Stimulated activated CD8-positive, alpha-beta memory T cell treated with anti-CD3 and anti-CD28 coated beads, Interleukin-12 subunit alpha, Interleukin-12 subunit beta, amount 100 ng/mL, for 24 hours (primary cell): ENCODE data around the gene SNX10.

Experiments
- DNase-seq: peaks from one replicate; pipeline ENCODE4 v3.0.0-alpha.2; 2020; ENCODE audit errors: extremely low read depth

Gene SNX10

DNA sequence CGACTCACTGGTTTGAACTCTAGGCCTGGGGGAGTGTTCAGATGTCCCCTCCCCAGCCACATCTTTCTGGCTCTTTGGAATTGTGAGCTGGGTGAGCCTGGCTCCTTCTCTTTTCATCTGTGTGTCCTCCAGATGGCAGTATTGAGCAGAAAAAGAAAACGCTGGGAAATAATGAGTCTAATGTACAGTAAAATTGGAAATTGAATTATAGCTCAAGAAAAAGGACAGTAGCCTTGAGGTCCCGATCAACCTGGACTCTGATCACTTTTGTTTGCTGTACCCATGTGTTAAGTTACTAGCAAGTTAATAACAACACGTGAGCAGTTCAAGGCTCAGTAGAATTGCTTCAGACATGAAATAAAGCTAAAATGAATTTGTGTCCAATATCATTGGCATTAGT lies 77.9 kb downstream of the SNX10 start:
- no peak for DNase-seq

- no peak for DNase-seq
These were observed 78.3 kb downstream of the SNX10 start for GRCh38 chr7:26370011-26370410.

DNA sequence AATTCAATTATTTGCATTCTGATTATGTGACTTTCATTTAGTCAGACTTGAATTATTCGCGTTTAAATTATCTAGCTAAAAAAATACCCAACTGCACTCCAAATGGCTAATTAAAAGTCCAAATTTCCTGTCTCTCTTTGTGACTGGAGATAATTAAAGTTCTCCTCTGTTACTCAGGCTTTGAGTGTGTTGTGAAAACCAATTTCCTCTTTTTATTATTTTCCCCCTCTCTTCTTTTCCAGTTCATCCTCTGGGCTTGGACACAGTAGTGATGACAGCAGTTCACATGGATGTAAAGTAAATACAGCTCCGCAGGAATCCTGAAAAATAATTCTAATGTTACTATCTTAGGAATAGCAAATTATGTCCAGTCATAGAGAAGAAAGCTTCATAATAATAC lies 80.6 kb downstream of the SNX10 start:
- DNase-seq = no peak

DNA sequence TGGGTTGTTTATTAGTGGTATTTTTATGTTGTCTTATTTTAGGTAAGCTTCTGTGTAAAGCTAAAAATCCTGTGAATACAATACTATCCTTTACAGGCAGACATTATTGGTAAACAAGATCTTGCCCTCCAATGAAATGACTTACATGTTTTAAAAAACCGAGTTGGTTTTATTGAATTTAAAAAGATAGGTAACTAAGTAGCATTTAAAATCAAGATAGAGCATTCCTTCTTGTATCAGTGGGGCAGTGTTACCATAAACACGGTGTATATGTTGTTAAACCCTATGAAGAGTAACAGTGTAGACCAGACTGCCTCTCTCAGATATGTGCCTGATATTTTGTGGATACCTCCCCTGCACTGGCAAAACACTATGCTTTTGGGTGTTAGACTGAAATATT lies 81.0 kb downstream of the SNX10 start:
- DNase-seq = no peak

DNA sequence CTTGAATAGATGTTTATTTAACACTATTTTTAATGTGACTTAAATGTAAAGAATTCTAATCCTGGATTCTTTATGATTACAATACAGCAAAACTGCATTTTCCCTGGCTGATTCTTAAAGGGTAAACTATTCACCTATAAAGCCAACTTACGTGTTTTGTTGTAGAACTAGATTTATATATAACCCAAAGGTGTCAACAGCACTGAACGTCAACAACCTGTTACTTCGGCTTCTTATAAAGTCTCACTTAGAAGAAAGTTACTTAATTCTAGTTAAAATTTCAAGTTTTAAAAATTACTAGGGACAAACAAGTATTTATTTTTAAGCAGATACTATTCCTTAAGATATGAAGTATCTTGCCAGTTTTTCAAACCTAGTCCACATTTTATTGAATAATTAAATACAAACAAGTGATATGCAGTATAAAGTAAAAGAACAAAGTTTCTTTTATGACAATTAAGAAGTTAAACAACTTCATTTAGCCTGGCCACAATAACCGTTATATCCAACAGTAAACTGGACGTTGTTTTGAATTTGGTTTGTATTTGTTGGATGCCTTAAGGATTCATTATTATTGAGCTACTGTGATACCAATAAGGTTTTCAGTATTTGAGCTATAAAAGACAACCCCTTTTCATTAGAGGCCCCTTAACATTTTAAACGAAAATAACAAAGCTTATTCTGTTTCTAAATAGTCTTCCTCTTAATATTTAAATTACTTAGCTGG lies 83.1 kb downstream of the SNX10 start:
- DNase-seq = no peak

DNA sequence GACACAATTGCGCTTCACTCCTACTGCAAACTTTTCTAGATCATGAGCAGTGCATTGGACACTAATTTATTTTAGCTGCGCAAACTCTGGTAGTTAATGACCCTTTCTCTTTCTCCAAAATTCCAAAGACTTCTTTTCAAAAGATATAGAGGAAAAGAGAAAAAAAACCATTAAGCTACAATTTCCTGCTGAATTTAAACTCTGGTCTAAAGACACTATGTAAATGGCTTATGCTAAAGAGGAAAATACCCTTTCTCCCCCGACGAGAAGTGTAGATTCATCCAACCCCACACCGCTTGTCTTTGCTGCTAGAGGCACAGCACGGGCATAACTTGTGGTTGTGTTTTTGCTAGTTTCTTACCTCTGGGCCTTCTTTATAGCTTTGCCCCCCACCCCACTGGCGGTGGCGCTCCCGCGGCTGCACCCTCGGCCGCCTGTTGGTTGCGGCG lies 84.1 kb downstream of the SNX10 start:
- DNase-seq = no peak

- no peak for DNase-seq
These were observed 84.7 kb downstream of the SNX10 start for GRCh38 chr7:26376175-26376917.

- no peak for DNase-seq
These were observed 86.4 kb downstream of the SNX10 start for GRCh38 chr7:26378016-26378415.

- DNase-seq = no peak
These were observed 88.0 kb downstream of the SNX10 start for GRCh38 chr7:26379711-26380110.

DNA sequence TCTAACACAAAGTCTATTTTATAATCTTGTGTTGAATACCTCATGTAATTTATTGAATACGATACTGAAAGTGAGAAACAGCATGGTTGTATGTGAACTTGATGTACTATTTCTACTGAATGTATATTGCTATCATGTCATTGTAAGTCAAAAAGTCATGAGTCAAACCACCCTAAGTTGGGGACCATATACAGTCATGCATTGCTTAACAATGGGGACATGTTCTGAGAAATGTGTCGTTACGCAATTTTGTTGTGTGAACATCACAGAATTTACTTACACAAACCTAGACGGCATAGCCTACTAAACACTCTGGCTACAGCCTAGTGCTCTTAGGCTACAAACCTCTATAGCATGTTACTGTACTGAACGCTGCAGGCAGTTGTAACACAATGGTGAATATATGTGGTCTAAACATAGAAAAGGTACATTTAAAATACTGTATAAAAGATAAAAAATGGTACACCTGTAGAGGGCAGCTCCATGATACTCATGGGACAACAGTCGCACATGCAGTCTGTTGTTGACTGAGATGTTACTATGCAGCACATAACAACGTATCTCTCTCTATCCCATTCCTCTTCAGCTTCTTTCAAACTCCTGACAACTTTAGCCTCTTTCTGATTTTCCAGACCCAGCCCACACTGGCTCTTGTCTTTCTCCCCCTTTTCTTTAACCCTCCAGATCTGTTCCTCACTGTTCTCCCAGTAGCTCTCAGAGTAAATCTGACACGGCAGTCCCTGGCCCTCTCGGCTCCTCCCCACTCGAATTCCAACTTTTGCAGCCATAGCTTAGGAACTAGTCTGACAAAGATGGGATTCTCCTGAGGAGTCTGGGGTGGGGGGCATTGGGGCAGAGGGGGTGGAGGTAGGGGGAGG lies 90.1 kb downstream of the SNX10 start:
- no peak for DNase-seq

DNA sequence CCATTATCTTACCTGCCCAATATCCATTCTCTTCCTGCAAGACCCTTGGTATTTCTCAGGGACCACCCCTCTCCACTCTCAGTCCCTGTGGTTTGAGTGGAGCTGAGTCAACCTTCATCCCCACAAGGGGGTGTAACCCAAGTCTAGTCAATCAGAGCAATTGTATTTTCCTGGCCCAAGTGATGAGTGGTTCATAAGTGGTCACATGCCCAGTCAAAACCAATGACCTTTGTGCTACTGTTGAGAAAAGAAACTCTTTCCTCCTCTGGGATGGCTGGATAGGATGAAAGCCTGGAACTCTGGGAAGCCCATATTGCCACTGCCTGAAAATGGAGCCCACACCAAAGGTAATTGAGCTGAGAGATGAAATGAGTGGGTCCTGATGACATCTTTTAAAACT lies 93.6 kb downstream of the SNX10 start:
- DNase-seq = no peak

GRCh38 chr7:26387731-26388130 lies 96.1 kb downstream of the SNX10 start:
- DNase-seq = no peak

- no peak for DNase-seq
These were observed 96.6 kb downstream of the SNX10 start for GRCh38 chr7:26388256-26388655.

DNA sequence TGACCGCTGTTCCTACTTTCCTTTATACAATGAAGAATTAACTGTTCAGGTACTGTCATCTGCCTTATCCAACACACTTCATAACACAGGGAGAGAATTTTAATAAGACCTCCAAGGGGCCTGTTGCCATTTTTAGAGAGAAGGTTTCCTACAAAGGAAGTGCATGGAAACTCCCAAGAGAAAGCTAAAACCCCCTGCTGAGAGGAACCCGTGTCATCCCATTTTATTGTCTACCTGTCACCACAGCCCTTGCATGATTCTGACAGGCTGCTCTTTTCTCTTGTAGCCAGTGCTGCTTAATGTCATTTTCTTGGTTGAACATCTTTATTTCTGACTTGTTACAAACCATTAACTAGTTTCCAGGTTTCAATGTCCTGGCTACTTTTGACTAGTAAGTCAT lies 98.4 kb downstream of the SNX10 start:
- no peak for DNase-seq

GRCh38 chr7:26393818-26394217 lies 102.2 kb downstream of the SNX10 start:
- no peak for DNase-seq

GRCh38 chr7:26397332-26397731 lies 105.7 kb downstream of the SNX10 start:
- DNase-seq = no peak

DNA sequence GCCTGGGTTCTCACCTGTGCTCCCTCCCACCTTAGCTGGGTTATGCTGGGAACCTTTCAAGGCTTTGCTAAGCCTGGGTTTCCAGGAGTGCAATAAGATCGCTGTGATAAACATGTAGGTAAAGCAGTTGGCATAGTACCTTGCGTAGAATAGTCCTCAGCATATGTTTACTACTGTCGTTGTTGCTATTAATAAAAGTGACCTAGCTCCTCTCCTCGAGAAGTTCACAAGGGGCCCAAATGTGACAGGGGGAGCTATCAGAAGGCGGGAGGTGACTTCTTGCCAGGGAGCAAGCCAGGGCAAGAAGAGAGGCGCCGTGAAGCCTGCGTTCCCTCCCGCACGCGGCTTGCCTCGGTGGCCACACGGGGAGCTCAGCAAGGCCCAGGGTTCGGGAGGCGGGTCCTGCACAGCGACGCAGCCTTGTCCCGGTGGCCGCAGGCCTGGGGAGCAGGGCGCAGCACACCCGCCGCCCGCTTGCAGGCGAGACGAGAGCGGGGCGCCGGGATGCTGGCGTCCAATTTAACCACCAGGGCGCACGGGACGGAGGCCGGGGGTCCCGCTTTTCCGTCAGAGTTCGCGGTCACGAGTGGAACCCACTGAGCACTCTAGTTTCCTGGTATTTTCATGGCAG lies 106.2 kb downstream of the SNX10 start:
- no peak for DNase-seq

DNA sequence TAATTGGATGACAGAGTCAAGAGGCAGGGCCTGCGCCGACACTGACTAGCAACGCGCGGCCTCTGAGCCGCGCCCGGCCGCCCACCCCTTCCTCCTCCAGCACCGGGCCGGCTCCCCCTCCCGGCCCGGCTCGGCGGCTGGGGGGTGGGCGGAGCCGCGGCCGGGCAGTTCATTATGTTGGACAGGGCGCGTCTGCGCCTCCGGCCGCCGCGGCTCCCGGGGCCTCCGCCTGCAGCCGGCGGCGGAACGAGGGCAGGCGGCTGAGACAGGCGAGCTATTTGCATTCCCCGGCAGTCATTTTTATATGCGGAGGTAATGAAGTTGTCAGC lies 106.7 kb downstream of the SNX10 start:
- no peak for DNase-seq

- DNase-seq = no peak
These were observed 107.3 kb downstream of the SNX10 start for GRCh38 chr7:26398756-26399509.

DNA sequence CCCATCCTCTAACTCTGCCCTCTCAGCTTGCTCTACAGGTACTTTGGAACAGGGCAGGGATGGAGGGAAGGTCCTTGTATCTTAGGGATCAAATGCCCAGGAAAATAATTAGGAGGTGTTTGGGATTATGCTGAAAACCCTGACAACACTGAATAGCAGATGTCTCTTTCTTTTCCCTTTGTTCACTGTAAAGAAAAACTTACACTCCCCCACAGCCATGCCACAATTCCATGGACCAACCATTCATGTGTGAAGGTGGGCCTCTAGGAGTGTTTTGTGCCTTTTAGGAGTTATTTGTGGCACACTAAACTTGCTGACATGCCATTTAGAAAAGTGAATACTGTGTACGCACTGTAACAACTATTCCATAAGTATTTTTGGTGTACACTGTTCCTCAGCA lies 108.1 kb downstream of the SNX10 start:
- DNase-seq = no peak

DNA sequence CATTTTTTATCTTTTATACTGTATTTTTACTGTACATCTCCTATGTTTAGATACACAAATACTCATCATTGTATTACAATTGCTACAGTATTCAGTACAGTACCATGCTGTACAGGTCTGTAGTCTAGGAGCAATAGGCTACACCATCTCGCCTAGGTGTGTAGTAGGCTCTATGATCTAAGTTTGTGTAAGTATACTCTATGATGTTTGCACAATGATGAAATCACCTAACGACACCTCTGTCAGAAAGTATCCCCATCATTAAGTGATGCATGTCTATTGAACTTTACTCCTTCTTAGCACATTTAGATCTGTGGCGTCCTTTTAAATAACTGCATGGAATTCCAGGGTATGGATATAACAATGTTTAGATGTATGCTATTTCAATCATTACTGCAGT lies 112.0 kb downstream of the SNX10 start:
- no peak for DNase-seq
